Keratinocyte (primary cell): ENCODE results near the gene SLC66A2. TPM values are rescaled to one million over a fixed set of nuclear protein-coding genes. Genes with fewer than 3 reads are reported as not detected.

Experiments used
- DNase-seq: peaks from one replicate; pipeline ENCODE4 v3.0.0-alpha.2; 2011; ENCODE audit warnings: low read depth, missing footprints, low spot score
- FAIRE-seq: peaks from 2 replicates; lab custom pipeline; 2011; peaks lifted over from hg19 to GRCh38; lab: Jason Lieb, UNC
- H2AFZ ChIP-seq: 2 replicates; pipeline ENCODE4 v1.6.0; 2012; ENCODE audit warnings: low read length, control low read depth, inconsistent platforms; ENCODE audit not compliant: control insufficient read depth
- H3K27ac ChIP-seq: 2 replicates; pipeline ENCODE4 v1.5.1; 2011; ENCODE audit warnings: low read length; ENCODE audit not compliant: control insufficient read depth, insufficient read depth
- H3K27me3 ChIP-seq: 3 replicates; pipeline ENCODE4 v1.6.0; 2011; ENCODE audit warnings: low read length; ENCODE audit not compliant: control insufficient read depth, insufficient read depth; ENCODE audit errors: extremely low read depth
- H3K36me3 ChIP-seq, 2 experiments: 2 replicates in 1 of 2; 3 replicates in 1 of 2; pipeline ENCODE4 v1.5.1; 2011; ENCODE audit warnings: low read length in 2 of 2, mild to moderate bottlenecking in 1 of 2; ENCODE audit not compliant: control insufficient read depth in 2 of 2, insufficient read depth in 2 of 2; ENCODE audit errors: extremely low read depth in 1 of 2
- H3K4me1 ChIP-seq: 3 replicates; pipeline ENCODE4 v1.5.1; 2011; ENCODE audit warnings: low read length; ENCODE audit not compliant: control insufficient read depth, insufficient read depth; ENCODE audit errors: extremely low read depth
- H3K4me2 ChIP-seq: 3 replicates; pipeline ENCODE4 v1.6.0; 2011; ENCODE audit warnings: low read depth, low read length; ENCODE audit not compliant: control insufficient read depth, insufficient read depth; ENCODE audit errors: extremely low read depth
- H3K4me3 ChIP-seq, 3 experiments: fragments of 200-600 bp in 1 of 3; sonication (generic) in 1 of 3; 2 replicates in 2 of 3; 3 replicates in 1 of 3; pipeline ENCODE4 v1.5.1; 2011 to 2016; ENCODE audit warnings: low read length in 3 of 3, mild to moderate bottlenecking in 3 of 3, control low read depth in 2 of 3, inconsistent platforms in 1 of 3, low read depth in 1 of 3, mixed read lengths in 1 of 3, mixed run types in 1 of 3, moderate library complexity in 1 of 3; ENCODE audit not compliant: control insufficient read depth in 2 of 3, insufficient read depth in 2 of 3; ENCODE audit errors: extremely low read depth in 1 of 3
- H3K79me2 ChIP-seq: 2 replicates; pipeline ENCODE4 v1.6.0; 2012; ENCODE audit warnings: low read length; ENCODE audit not compliant: control insufficient read depth, insufficient read depth
- H3K9ac ChIP-seq: 3 replicates; pipeline ENCODE4 v1.6.0; 2011; ENCODE audit warnings: low read length; ENCODE audit not compliant: control insufficient read depth, insufficient read depth; ENCODE audit errors: extremely low read depth
- H3K9me1 ChIP-seq: 3 replicates; pipeline ENCODE4 v1.6.0; 2011; ENCODE audit warnings: low read length; ENCODE audit not compliant: control insufficient read depth, insufficient read depth; ENCODE audit errors: extremely low read depth
- H3K9me3 ChIP-seq: 2 replicates; pipeline ENCODE4 v1.5.1; 2012; ENCODE audit warnings: low read depth, low read length; ENCODE audit not compliant: control insufficient read depth
- H4K20me1 ChIP-seq: 3 replicates; pipeline ENCODE4 v1.6.0; 2011; ENCODE audit warnings: low read length; ENCODE audit not compliant: control insufficient read depth, insufficient read depth; ENCODE audit errors: extremely low read depth
- CTCF ChIP-seq, 3 experiments: IDR thresholded peaks in 1 of 3; conservative IDR thresholded peaks in 1 of 3; optimal IDR thresholded peaks in 1 of 3; 2 replicates in 2 of 3; 3 replicates in 1 of 3; pipeline versions ENCODE3 to v1.5.1; 2011; ENCODE audit warnings: low read length in 3 of 3, mild to moderate bottlenecking in 3 of 3, moderate library complexity in 2 of 3, control low read depth in 1 of 3, inconsistent platforms in 1 of 3; ENCODE audit not compliant: insufficient read depth in 2 of 3; ENCODE audit errors: extremely low read depth in 1 of 3
- EZH2 ChIP-seq: IDR thresholded peaks from one replicate; pipeline ENCODE4 v1.6.1; 2012; ENCODE audit warnings: inconsistent platforms, mild to moderate bottlenecking, low read length, moderate library complexity
- dilution Hi-C: fragments of 300-500 bp; cut with MboI; formaldehyde crosslinking; loops from one replicate; pipeline ENCODE4 v1.7.0; 2020; ENCODE audit warnings: low sequenced_read_pairs; ENCODE audit not compliant: extremely low pct_ligation_motif_present
- polyA plus RNA-seq, 5 experiments: library from polyadenylated mRNA; depleted of rRNA in 3 of 5; stranded (reverse) in 3 of 5; stranded (forward) in 1 of 5; unstranded in 1 of 5; fragments of >200 nt; gene quantifications; 1 replicate in 1 of 5; 2 replicates in 3 of 5; 3 replicates in 1 of 5; pipeline versions ENCODE4 v1.2.1 to v1.2.3, GENCODE V29; 2011 to 2012; ENCODE audit warnings: missing spikeins in 2 of 5, low read depth in 1 of 5, low replicate concordance in 1 of 5

The SLC66A2 gene
- polyA plus RNA-seq, 1 donor (not counting 4 experiments of a cell fraction or from before 2014, with no cell fraction given) = 16.3 TPM

GRCh38 chr18:79898952-79899608 lies 52.4 kb downstream of the SLC66A2 start:
- FAIRE-seq = no peak
- no peaks in the 10 kb centered on the region for H3K79me2 ChIP-seq
- H3K4me3 ChIP-seq = no peak overlapping the region
- no peaks in the 10 kb centered on the region for H4K20me1 ChIP-seq
- dilution Hi-C loops = no loop called here
- no peak overlapping the region for H2AFZ ChIP-seq
- no peaks in the 10 kb centered on the region for H3K4me1 ChIP-seq
- peaks cover 8 to 9% of the 10 kb centered on the region in 2 experiments for H3K36me3 ChIP-seq
- H3K4me2 ChIP-seq = no peak overlapping the region
- H3K27ac ChIP-seq = no peak overlapping the region
- peaks cover 33% of the 10 kb centered on the region for H3K9me3 ChIP-seq
- DNase-seq = no peak
- no peaks in the 10 kb centered on the region for H3K27me3 ChIP-seq
- no peak overlapping the region for H3K9ac ChIP-seq
- no peak for TF ChIP-seq EZH2
- TF ChIP-seq CTCF (optimal IDR thresholded peaks at IDR 0.05 in 1 of 3, IDR thresholded peaks at IDR 0.05 in 1 of 3, conservative IDR thresholded peaks at IDR 0.05 in 1 of 3; ENCODE audit: extremely low read depth in 1 of 3, insufficient read depth in 2 of 3, low read length in 3 of 3) = no peak
- H3K9me1 ChIP-seq = no peaks in the 10 kb centered on the region

- no peak overlapping the region for H3K27ac ChIP-seq
- H3K79me2 ChIP-seq = no peaks in the 10 kb centered on the region
- H3K36me3 ChIP-seq = peaks cover 5 to 9% of the 10 kb centered on the region in 2 experiments
- no peak overlapping the region for H3K4me3 ChIP-seq
- H3K9ac ChIP-seq = no peak overlapping the region
- FAIRE-seq (no peak), DNase-seq (no peak)
- dilution Hi-C loops = no loop called here
- TF ChIP-seq EZH2 = no peak
- no peak overlapping the region for H3K4me2 ChIP-seq
- H3K9me3 ChIP-seq = peaks cover 36% of the 10 kb centered on the region
- H3K4me1 ChIP-seq = no peaks in the 10 kb centered on the region
- no peak overlapping the region for H2AFZ ChIP-seq
- no peaks in the 10 kb centered on the region for H3K27me3 ChIP-seq
- H3K9me1 ChIP-seq = no peaks in the 10 kb centered on the region
- H4K20me1 ChIP-seq = no peaks in the 10 kb centered on the region
Measured at GRCh38 chr18:79897940-79898625, 53.4 kb downstream of the SLC66A2 start.
